SJCRH30 (cell line): ENCODE data around the gene SMURF2. TPM values are rescaled to one million over a fixed set of nuclear protein-coding genes. Genes with fewer than 3 reads are reported as not detected.

ENCODE experiments used
- DNase-seq, 2 experiments: peaks; one replicate each; pipeline ENCODE4 v3.0.0-alpha.2; 2015 to 2020
- H3K27ac ChIP-seq: fragments of 250-450 bp; sonication (Bioruptor Pico); 2 replicates; pipeline ENCODE4 v1.5.1; 2020; ENCODE audit warnings: mild to moderate bottlenecking, moderate library complexity
- H3K27me3 ChIP-seq: fragments of 250-450 bp; sonication (Bioruptor Pico); 2 replicates; pipeline ENCODE4 v1.5.1; 2020; ENCODE audit warnings: mild to moderate bottlenecking, moderate library complexity
- H3K36me3 ChIP-seq: fragments of 250-450 bp; sonication (Bioruptor Pico); 2 replicates; pipeline ENCODE4 v1.5.1; 2020; ENCODE audit warnings: mild to moderate bottlenecking, moderate library complexity
- H3K4me1 ChIP-seq: fragments of 250-450 bp; sonication (Bioruptor Pico); 2 replicates; pipeline ENCODE4 v1.5.1; 2020; ENCODE audit warnings: mild to moderate bottlenecking, moderate library complexity
- H3K4me3 ChIP-seq: fragments of 250-450 bp; sonication (Bioruptor Pico); 2 replicates; pipeline ENCODE4 v1.5.1; 2020; ENCODE audit warnings: mild to moderate bottlenecking, moderate library complexity
- H3K9me3 ChIP-seq: fragments of 250-450 bp; sonication (Bioruptor Pico); replicated peaks from 2 replicates; pipeline ENCODE4 v1.5.1; 2020; ENCODE audit warnings: mild to moderate bottlenecking, moderate library complexity
- total RNA-seq: library from RNA; depleted of rRNA; stranded (reverse); fragments of >200 nt; shearing (Covaris generic); gene quantifications from 2 replicates; pipeline ENCODE4 v1.2.3, GENCODE V29; 2014; rRNA removed

The SMURF2 gene
- total RNA-seq, 1 experiment from 2014 or later, result 26.3 TPM

- peaks cover 55% of the 10 kb centered on the region for H3K36me3 ChIP-seq
- H3K4me1 ChIP-seq, result peaks cover 6% of the 10 kb centered on the region; the same call in 1 of the 2 replicates
- H3K27ac ChIP-seq, result peak overlapping the region; percentile 91
- no peaks in the 10 kb centered on the region for H3K9me3 ChIP-seq
- H3K27me3 ChIP-seq, result no peaks in the 10 kb centered on the region
- H3K4me3 ChIP-seq, result peak overlapping the region; percentile 71
- DNase-seq, result peak; percentile 29 to 60
These were observed 165.7 kb downstream of the SMURF2 start for GRCh38 chr17:64496348-64496785.

Other genes starting within 250 kb of the SMURF2 start
- 1.9 and 2.1 TPM in 2 replicates for gene MILR1, start 213.2 kb downstream of the SMURF2 start, total RNA-seq
- 14.1 and 18.2 TPM in 2 replicates for gene POLG2, start 165.3 kb downstream of the SMURF2 start, total RNA-seq
- gene DDX5, start 156.0 kb downstream of the SMURF2 start, total RNA-seq, result 467 and 603 TPM in 2 replicates
- 22.4 and 34.2 TPM in 2 replicates for gene CEP95, start 155.3 kb downstream of the SMURF2 start, total RNA-seq